Thyroid gland (tissue), 4 donors: ENCODE measurements around the gene ATP8B1.

Experiments
- CTCF ChIP-seq, 6 experiments: fragments of 200-600 bp in 3 of 6; fragments of 450-650 bp in 3 of 6; sonication (generic) in 3 of 6; IDR thresholded peaks; one replicate each; pipeline ENCODE4 v1.5.1; 2016 to 2019; ENCODE audit warnings: antibody characterized with exemption in 6 of 6, mild to moderate bottlenecking in 2 of 6, inconsistent platforms in 1 of 6, moderate library complexity in 1 of 6
- POLR2A ChIP-seq, 2 donors: fragments of 450-650 bp; IDR thresholded peaks; one replicate each; pipeline ENCODE4 v1.6.1; 2017; ENCODE audit warnings: antibody characterized with exemption in 2 of 2, mild to moderate bottlenecking in 2 of 2, moderate library complexity in 1 of 2

GRCh38 chr18:57747809-57748680 is 55.1 kb downstream of the ATP8B1 start:
- TF ChIP-seq CTCF (IDR thresholded peaks at IDR 0.05) (no peak), POLR2A (IDR thresholded peaks at IDR 0.05) (no peak)
